ENCODE results near the gene ZBTB2.
"Not testable (repeated sequence)": the region's sequence is repeated elsewhere in the genome, so short reads cannot be mapped to it uniquely, and the experiment has no call there.

ZBTB2 gene

GRCh38 chr6:151349651-151350270 is 41.6 kb downstream of the ZBTB2 start:
- no peak for ATAC-seq
- TF ChIP-seq ZNF70 (CRISPR knock-in tag; IDR thresholded peaks at IDR 0.05) (no peak), ARNTL (CRISPR knock-in tag; IDR thresholded peaks at IDR 0.05; ENCODE audit: borderline replicate concordance, low read depth) (no peak), OSR1 (CRISPR knock-in tag; IDR thresholded peaks at IDR 0.05) (no peak), CSDC2 (CRISPR knock-in tag; IDR thresholded peaks at IDR 0.05) (no peak), GLIS3 (CRISPR knock-in tag; IDR thresholded peaks at IDR 0.05) (no peak), ZNF8 (CRISPR knock-in tag; IDR thresholded peaks at IDR 0.05) (no peak), CREB5 (CRISPR knock-in tag; IDR thresholded peaks at IDR 0.05; ENCODE audit: low read depth) (no peak), ZFP30 (CRISPR knock-in tag; IDR thresholded peaks at IDR 0.05) (no peak), RARB (CRISPR knock-in tag; IDR thresholded peaks at IDR 0.05) (no peak), PPARA (CRISPR knock-in tag; IDR thresholded peaks at IDR 0.05; ENCODE audit: borderline replicate concordance) (no peak)
- TF ChIP-seq, protein P1, sequence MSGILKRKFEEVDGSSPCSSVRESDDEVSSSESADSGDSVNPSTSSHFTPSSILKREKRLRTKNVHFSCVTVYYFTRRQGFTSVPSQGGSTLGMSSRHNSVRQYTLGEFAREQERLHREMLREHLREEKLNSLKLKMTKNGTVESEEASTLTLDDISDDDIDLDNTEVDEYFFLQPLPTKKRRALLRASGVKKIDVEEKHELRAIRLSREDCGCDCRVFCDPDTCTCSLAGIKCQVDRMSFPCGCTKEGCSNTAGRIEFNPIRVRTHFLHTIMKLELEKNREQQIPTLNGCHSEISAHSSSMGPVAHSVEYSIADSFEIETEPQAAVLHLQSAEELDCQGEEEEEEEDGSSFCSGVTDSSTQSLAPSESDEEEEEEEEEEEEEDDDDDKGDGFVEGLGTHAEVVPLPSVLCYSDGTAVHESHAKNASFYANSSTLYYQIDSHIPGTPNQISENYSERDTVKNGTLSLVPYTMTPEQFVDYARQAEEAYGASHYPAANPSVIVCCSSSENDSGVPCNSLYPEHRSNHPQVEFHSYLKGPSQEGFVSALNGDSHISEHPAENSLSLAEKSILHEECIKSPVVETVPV (CRISPR knock-in tag; IDR thresholded peaks at IDR 0.05), result no peak

GRCh38 chr6:151342750-151343149 is 48.6 kb downstream of the ZBTB2 start:
- not testable (repeated sequence) for ATAC-seq

GRCh38 chr6:151341476-151342195 is 49.7 kb downstream of the ZBTB2 start:
- no peak for ATAC-seq
- TF ChIP-seq OSR1 (CRISPR knock-in tag; IDR thresholded peaks at IDR 0.05) (no peak), SNAI2 (CRISPR knock-in tag; IDR thresholded peaks at IDR 0.05) (no peak), ZNF8 (CRISPR knock-in tag; IDR thresholded peaks at IDR 0.05) (no peak), ARNTL (CRISPR knock-in tag; IDR thresholded peaks at IDR 0.05; ENCODE audit: borderline replicate concordance, low read depth) (no peak), CSDC2 (CRISPR knock-in tag; IDR thresholded peaks at IDR 0.05) (no peak), GLIS3 (CRISPR knock-in tag; IDR thresholded peaks at IDR 0.05) (no peak), TCF4 (CRISPR knock-in tag; IDR thresholded peaks at IDR 0.05; ENCODE audit: borderline replicate concordance) (no peak)
- TF ChIP-seq, protein P2, sequence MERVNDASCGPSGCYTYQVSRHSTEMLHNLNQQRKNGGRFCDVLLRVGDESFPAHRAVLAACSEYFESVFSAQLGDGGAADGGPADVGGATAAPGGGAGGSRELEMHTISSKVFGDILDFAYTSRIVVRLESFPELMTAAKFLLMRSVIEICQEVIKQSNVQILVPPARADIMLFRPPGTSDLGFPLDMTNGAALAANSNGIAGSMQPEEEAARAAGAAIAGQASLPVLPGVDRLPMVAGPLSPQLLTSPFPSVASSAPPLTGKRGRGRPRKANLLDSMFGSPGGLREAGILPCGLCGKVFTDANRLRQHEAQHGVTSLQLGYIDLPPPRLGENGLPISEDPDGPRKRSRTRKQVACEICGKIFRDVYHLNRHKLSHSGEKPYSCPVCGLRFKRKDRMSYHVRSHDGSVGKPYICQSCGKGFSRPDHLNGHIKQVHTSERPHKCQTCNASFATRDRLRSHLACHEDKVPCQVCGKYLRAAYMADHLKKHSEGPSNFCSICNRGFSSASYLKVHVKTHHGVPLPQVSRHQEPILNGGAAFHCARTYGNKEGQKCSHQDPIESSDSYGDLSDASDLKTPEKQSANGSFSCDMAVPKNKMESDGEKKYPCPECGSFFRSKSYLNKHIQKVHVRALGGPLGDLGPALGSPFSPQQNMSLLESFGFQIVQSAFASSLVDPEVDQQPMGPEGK (CRISPR knock-in tag; IDR thresholded peaks at IDR 0.05; ENCODE audit: borderline replicate concordance), result no peak

- ATAC-seq, result no peak
- TF ChIP-seq PPARA (CRISPR knock-in tag; IDR thresholded peaks at IDR 0.05; ENCODE audit: borderline replicate concordance) (no peak), TSHZ2 (CRISPR knock-in tag; IDR thresholded peaks at IDR 0.05) (no peak), RARB (CRISPR knock-in tag; IDR thresholded peaks at IDR 0.05) (no peak), ZFP30 (CRISPR knock-in tag; IDR thresholded peaks at IDR 0.05) (no peak), SNAI2 (CRISPR knock-in tag; IDR thresholded peaks at IDR 0.05) (no peak), ZNF70 (CRISPR knock-in tag; IDR thresholded peaks at IDR 0.05) (no peak), ZC3H10 (CRISPR knock-in tag; IDR thresholded peaks at IDR 0.05) (no peak), GLIS3 (CRISPR knock-in tag; IDR thresholded peaks at IDR 0.05) (no peak), ZNF8 (CRISPR knock-in tag; IDR thresholded peaks at IDR 0.05) (no peak), ISL1 (CRISPR knock-in tag; IDR thresholded peaks at IDR 0.05) (no peak), TCF4 (CRISPR knock-in tag; IDR thresholded peaks at IDR 0.05; ENCODE audit: borderline replicate concordance) (no peak), ZNF565 (CRISPR knock-in tag; conservative IDR thresholded peaks at IDR 0.05; ENCODE audit: low read depth) (no peak), ZFP3 (CRISPR knock-in tag; IDR thresholded peaks at IDR 0.05) (no peak), CSDC2 (CRISPR knock-in tag; IDR thresholded peaks at IDR 0.05) (no peak), CREB5 (CRISPR knock-in tag; IDR thresholded peaks at IDR 0.05; ENCODE audit: low read depth) (no peak)
- TF ChIP-seq, protein P2 (CRISPR knock-in tag; IDR thresholded peaks at IDR 0.05; ENCODE audit: borderline replicate concordance), result no peak
Observed at GRCh38 chr6:151340219-151340978, 51.0 kb downstream of the ZBTB2 start.

Measured in SK-N-SH treated with all-trans-retinoic acid at 6 μM for 48 hours (cell line).